ENCODE measurements around the gene C2orf72.
"Not testable (repeated sequence)": the region's sequence is repeated elsewhere in the genome, so short reads cannot be mapped to it uniquely, and the experiment has no call there.

C2orf72 gene

GRCh38 chr2:231037202-231037730, at the start of gene C2orf72:
Gene C2orf72 (plus strand): TSS chr2:231037523. CDS start chr2:231037566, 43 bp downstream.
- peak in 1 of 2 donors; percentile 13 for DNase-seq

- DNase-seq: no peak
Observed at GRCh38 chr2:230989731-230990130, 47.6 kb upstream of the C2orf72 start.

- no peak for DNase-seq
Observed at GRCh38 chr2:230990131-230990898, 47.0 kb upstream of the C2orf72 start.

GRCh38 chr2:230990899-230991150, 46.5 kb upstream of the C2orf72 start:
- no peak for DNase-seq

- no peak for DNase-seq
Observed at GRCh38 chr2:230991598-230991997, 45.7 kb upstream of the C2orf72 start.

- no peak for DNase-seq
Observed at GRCh38 chr2:230995821-230996220, 41.5 kb upstream of the C2orf72 start, which contains the start of gene SPATA3. Gene SPATA3 (plus strand): TSS chr2:230996121. CDS start chr2:230996234, 113 bp downstream.

- DNase-seq: no peak
Observed at GRCh38 chr2:230996661-230997060, 40.7 kb upstream of the C2orf72 start.

- no peak for DNase-seq
Observed at GRCh38 chr2:230998882-230999281, 38.4 kb upstream of the C2orf72 start.

- no peak for DNase-seq
Observed at GRCh38 chr2:230999477-230999876, 37.8 kb upstream of the C2orf72 start.

- no peak for DNase-seq
Observed at GRCh38 chr2:231000211-231000904, 37.0 kb upstream of the C2orf72 start.

GRCh38 chr2:231001036-231001435, 36.3 kb upstream of the C2orf72 start:
- no peak for DNase-seq

- no peak for DNase-seq
Observed at GRCh38 chr2:231001921-231002320, 35.4 kb upstream of the C2orf72 start.

GRCh38 chr2:231002641-231003040, 34.7 kb upstream of the C2orf72 start:
- no peak for DNase-seq

GRCh38 chr2:231003186-231003585, 34.1 kb upstream of the C2orf72 start:
- DNase-seq: no peak

- DNase-seq: not testable (repeated sequence)
Observed at GRCh38 chr2:231004930-231005329, 32.4 kb upstream of the C2orf72 start.

GRCh38 chr2:231007286-231008098, 29.8 kb upstream of the C2orf72 start:
- DNase-seq: no peak

- DNase-seq: no peak
Observed at GRCh38 chr2:231008131-231008530, 29.2 kb upstream of the C2orf72 start.

GRCh38 chr2:231009236-231009919, 27.9 kb upstream of the C2orf72 start:
- DNase-seq: no peak

- no peak for DNase-seq
Observed at GRCh38 chr2:231010201-231010730, 27.1 kb upstream of the C2orf72 start.

GRCh38 chr2:231011526-231011925, 25.8 kb upstream of the C2orf72 start:
- no peak for DNase-seq

- no peak for DNase-seq
Observed at GRCh38 chr2:231012463-231012862, 24.9 kb upstream of the C2orf72 start.

- no peak for DNase-seq
Observed at GRCh38 chr2:231013820-231014219, 23.5 kb upstream of the C2orf72 start.

Measured in stimulated activated CD4-positive, alpha-beta T cell treated with anti-CD3 and anti-CD28 coated beads, Interleukin-2, amount 100 ng/mL, for 24 hours (primary cell).